Gastroesophageal sphincter (tissue), 4 donors: ENCODE data around the gene CFAP99. TPM values are rescaled to one million over a fixed set of nuclear protein-coding genes. Genes with fewer than 3 reads are reported as not detected.
A peak's percentile ranks its signal among the peaks of the same experiment; 100 is the strongest.

Source experiments
- ATAC-seq: fragments of 150-250 bp; one replicate; pipeline ENCODE4 v1.9.1; 2016; ENCODE audit warnings: mild to moderate bottlenecking, moderate library complexity
- H3K27ac ChIP-seq, 4 donors: fragments of 200-600 bp; sonication (generic) in 3 of 4; 1 replicate in 3 of 4; 2 replicates in 1 of 4; pipeline ENCODE4 v1.5.1; 2016 to 2019
- H3K27me3 ChIP-seq: fragments of 200-600 bp; sonication (generic); one replicate; pipeline ENCODE4 v1.5.1; 2019
- H3K36me3 ChIP-seq, 2 donors: fragments of 200-600 bp; sonication (generic); one replicate each; pipeline ENCODE4 v1.5.1; 2019; ENCODE audit warnings: control low read depth in 1 of 2
- H3K4me1 ChIP-seq, 3 donors: fragments of 200-600 bp; sonication (generic); 1 replicate in 2 of 3; 2 replicates in 1 of 3; pipeline ENCODE4 v1.5.1; 2016 to 2019; ENCODE audit warnings: control low read depth in 2 of 3
- H3K4me3 ChIP-seq, 2 donors: fragments of 200-600 bp; sonication (generic); one replicate each; pipeline ENCODE4 v1.5.1; 2019; ENCODE audit warnings: mild to moderate bottlenecking in 1 of 2, moderate library complexity in 1 of 2
- H3K9me3 ChIP-seq, 3 donors: fragments of 200-600 bp; sonication (generic); one replicate each; pipeline ENCODE4 v1.5.1; 2017 to 2019; ENCODE audit warnings: control low read depth in 2 of 3
- EP300 ChIP-seq: sonication (generic); formaldehyde crosslinking; IDR thresholded peaks from one replicate; pipeline ENCODE4 v1.6.1; 2017; ENCODE audit warnings: antibody characterized with exemption, mild to moderate bottlenecking
- POLR2A ChIP-seq, 2 donors: fragments of 450-650 bp; IDR thresholded peaks; one replicate each; pipeline ENCODE4 v1.6.1; 2017; ENCODE audit warnings: antibody characterized with exemption in 2 of 2, mild to moderate bottlenecking in 2 of 2, moderate library complexity in 1 of 2
- POLR2AphosphoS5 ChIP-seq: sonication (generic); formaldehyde crosslinking; IDR thresholded peaks from one replicate; pipeline ENCODE4 v1.6.1; 2017; ENCODE audit warnings: antibody characterized with exemption
- WGBS, 2 donors: methylation state at CpG; one replicate each; pipeline ENCODE4 v1.1.5; 2018; ENCODE audit warnings: low coverage in 1 of 2; 5-methylcytosine and 5-hydroxymethylcytosine counted together
- total RNA-seq, 4 donors: library from RNA; depleted of rRNA; stranded (reverse); fragments of >200 nt; gene quantifications; one replicate each; pipeline ENCODE4 v1.1.0, GENCODE V29; 2016
- TF ChIP-seq, protein P1 (sequence below), 4 experiments: fragments of 200-600 bp in 2 of 4; fragments of 450-650 bp in 2 of 4; sonication (generic) in 1 of 4; IDR thresholded peaks; one replicate each; pipeline ENCODE4 v1.5.1; 2017 to 2019; ENCODE audit warnings: antibody characterized with exemption in 4 of 4, mild to moderate bottlenecking in 2 of 4, moderate library complexity in 2 of 4

The CFAP99 gene
- total RNA-seq, 4 donors from 2014 or later: not detected

GRCh38 chr4:2416564-2417225, 2.1 kb upstream of the CFAP99 start:
- no peak for TF ChIP-seq EP300
- TF ChIP-seq, protein P1, sequence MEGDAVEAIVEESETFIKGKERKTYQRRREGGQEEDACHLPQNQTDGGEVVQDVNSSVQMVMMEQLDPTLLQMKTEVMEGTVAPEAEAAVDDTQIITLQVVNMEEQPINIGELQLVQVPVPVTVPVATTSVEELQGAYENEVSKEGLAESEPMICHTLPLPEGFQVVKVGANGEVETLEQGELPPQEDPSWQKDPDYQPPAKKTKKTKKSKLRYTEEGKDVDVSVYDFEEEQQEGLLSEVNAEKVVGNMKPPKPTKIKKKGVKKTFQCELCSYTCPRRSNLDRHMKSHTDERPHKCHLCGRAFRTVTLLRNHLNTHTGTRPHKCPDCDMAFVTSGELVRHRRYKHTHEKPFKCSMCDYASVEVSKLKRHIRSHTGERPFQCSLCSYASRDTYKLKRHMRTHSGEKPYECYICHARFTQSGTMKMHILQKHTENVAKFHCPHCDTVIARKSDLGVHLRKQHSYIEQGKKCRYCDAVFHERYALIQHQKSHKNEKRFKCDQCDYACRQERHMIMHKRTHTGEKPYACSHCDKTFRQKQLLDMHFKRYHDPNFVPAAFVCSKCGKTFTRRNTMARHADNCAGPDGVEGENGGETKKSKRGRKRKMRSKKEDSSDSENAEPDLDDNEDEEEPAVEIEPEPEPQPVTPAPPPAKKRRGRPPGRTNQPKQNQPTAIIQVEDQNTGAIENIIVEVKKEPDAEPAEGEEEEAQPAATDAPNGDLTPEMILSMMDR (IDR thresholded peaks at IDR 0.05): no peak
- TF ChIP-seq POLR2AphosphoS5: no peak
- no peak for TF ChIP-seq POLR2A (IDR thresholded peaks at IDR 0.05)
- Histone ChIP-seq H3K4me3 (peak overlapping the region; percentile 7 to 66), H3K4me1 (peaks cover 0 to 66% (median 38%) of the 10 kb centered on the region in 3 donors), H3K9me3 (no peaks in the 10 kb centered on the region), H3K27ac (peak overlapping the region in 3 of 4 donors; percentile 18 to 71 (median 35)), H3K27me3 (peaks cover 49% of the 10 kb centered on the region), H3K36me3 (no peaks in the 10 kb centered on the region)
- WGBS, 2 donors: 6% methylated on average over 11 of the region's 55 CpGs; no CpG with 5 or more reads in 1 of the 2 donors
- no peak for ATAC-seq

DNA sequence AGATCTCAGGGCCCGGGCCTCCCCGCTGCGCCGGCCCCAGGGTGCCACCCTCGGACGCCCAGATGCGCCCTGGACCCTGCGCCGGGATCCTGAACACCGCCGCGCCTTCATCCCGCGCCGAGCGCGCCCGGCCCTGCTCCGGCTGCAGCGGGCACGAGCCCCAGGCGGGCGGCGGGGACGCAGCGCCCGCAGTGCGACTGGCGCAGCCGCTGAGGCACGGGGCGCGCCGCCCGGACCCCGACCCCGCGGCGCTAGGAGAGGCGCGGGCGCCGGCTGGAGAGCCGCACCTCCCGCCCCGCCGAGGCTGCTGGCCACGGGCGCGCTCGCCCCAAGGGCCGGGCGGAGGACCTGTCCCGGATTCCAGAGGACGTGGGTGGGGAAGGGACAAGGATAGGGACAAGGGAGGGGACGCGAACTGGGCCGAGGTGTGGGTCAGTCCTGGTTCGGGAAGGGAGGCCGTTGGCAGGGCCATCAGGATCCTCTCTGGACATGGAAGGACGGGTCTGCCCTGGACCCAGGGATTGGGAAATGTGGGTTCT, 1.5 kb upstream of the CFAP99 start:
- peak overlapping the region in 3 of 4 donors; percentile 18 to 71 (median 35) for H3K27ac ChIP-seq
- peaks cover 55% of the 10 kb centered on the region for H3K27me3 ChIP-seq

DNA sequence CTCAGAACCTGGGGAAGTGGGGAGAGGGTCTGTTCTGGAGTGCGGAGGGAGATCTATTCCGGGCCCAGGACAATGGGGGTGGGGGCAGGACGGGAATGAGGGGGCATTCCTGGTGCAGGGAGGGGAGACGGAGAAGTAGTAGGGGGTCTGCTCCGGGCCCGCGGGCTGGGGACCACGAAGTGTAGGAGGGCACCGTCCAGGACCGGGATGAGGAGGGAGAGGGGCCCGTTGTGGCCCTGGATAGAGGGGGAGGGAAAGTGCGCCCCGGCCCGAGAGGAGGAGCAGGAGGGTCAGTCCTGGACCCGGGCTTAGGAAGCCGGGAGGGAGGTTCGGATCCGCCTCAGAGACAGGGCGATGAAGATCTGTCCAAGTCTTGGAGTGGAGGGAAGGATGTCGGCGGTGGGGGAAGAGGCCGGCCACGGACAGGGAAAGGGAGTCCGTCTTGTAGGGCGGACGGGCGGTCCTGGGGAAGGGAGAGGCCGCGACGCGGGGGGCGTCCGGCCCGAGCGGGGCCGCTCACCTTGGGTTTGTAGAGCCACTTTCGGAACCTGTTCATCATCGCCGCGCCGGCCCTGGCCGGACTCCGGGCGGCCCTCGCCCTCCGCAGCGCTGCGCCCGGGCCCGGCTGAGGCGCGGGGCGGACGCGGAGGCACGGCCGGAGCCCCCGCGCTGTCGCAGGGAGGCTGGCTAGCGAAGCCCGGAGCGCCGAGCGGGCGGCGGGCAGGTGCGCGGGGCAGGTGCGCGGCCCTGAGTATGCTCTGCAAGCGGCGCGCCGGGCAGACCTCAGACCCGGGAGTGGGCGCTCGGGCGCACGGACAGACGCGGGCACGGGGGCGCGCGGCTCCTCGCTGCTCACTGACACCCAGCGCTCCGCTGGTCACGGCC, 748 bp upstream of the CFAP99 start, which contains the start of gene ZFYVE28:
Gene ZFYVE28 (minus strand): TSS at position 881 of the 885 bp plus-strand sequence. CDS start 322 bp downstream, at position 559.
- Histone ChIP-seq H3K4me1 (peaks cover 0 to 54% (median 29%) of the 10 kb centered on the region in 3 donors), H3K27me3 (peaks cover 62% of the 10 kb centered on the region), H3K27ac (peak within 1 kb of the TSS in 3 of 4 donors; percentile 35 to 71 (median 58)), H3K4me3 (peak within 1 kb of the TSS; percentile 48 to 66), H3K36me3 (no peaks in the 10 kb centered on the region), H3K9me3 (no peaks in the 10 kb centered on the region)
- ATAC-seq: peak; percentile 14
- whole genome bisulfite sequencing, 2 donors: 0% methylated on average over 8 of the region's 90 CpGs; no CpG with 5 or more reads in 1 of the 2 donors
- peak; percentile 32 to 33 for TF ChIP-seq POLR2A (IDR thresholded peaks at IDR 0.05)
- TF ChIP-seq EP300: no peak
- TF ChIP-seq, protein P1 (IDR thresholded peaks at IDR 0.05): no peak
- TF ChIP-seq POLR2AphosphoS5: no peak

More for the DNA sequence above, 1.5 kb upstream of the CFAP99 start:
- Histone ChIP-seq H3K9me3 (no peaks in the 10 kb centered on the region), H3K4me3 (peak overlapping the region; percentile 48 to 66), H3K4me1 (peaks cover 0 to 61% (median 36%) of the 10 kb centered on the region in 3 donors), H3K36me3 (no peaks in the 10 kb centered on the region)
- TF ChIP-seq, protein P1 (IDR thresholded peaks at IDR 0.05): no peak
- no peak for TF ChIP-seq EP300
- no peak for ATAC-seq
- 0% methylated on average over 2 of the region's 61 CpGs; no CpG with 5 or more reads in 1 of the 2 donors for WGBS, 2 donors

DNA sequence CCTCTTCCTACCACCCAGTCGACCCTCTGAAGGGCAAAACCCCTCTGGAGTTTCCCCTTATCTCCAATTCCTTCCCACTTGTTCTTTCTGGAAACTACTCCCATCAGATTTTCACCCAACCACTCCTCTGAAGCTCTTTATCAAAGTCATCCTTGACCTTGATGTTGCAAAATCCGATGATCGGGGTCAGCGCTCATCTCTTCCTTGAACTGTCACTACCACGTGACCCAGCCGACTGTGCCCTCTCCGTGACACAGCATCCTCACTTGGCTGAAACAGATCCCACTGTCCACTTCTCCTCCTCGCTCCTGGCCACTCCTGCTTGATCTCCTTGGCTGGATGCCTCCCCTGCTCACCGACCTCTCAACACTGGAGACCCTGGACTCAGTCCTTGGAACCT, 1.1 kb downstream of the CFAP99 start:
- H3K9me3 ChIP-seq: no peaks in the 10 kb centered on the region
- WGBS, 2 donors: 50 to 57% methylated on average over 7 to 9 of the region's 9 CpGs
- TF ChIP-seq POLR2A (IDR thresholded peaks at IDR 0.05): no peak
- TF ChIP-seq POLR2AphosphoS5: no peak
- H3K27ac ChIP-seq: no peak overlapping the region
- H3K4me1 ChIP-seq: peaks cover 0 to 37% (median 18%) of the 10 kb centered on the region in 3 donors
- no peaks in the 10 kb centered on the region for H3K36me3 ChIP-seq
- peaks cover 80% of the 10 kb centered on the region for H3K27me3 ChIP-seq
- ATAC-seq: no peak
- no peak overlapping the region for H3K4me3 ChIP-seq

GRCh38 chr4:2421928-2422327, 3.2 kb downstream of the CFAP99 start:
- no peaks in the 10 kb centered on the region for H3K9me3 ChIP-seq
- 77 to 100% methylated on average over 2 to 6 of the region's 6 CpGs for WGBS, 2 donors
- H3K27ac ChIP-seq: no peak overlapping the region
- H3K36me3 ChIP-seq: no peaks in the 10 kb centered on the region
- H3K4me1 ChIP-seq: peaks cover 0 to 22% (median 12%) of the 10 kb centered on the region in 3 donors
- no peak for ATAC-seq
- H3K4me3 ChIP-seq: no peak overlapping the region
- no peak for TF ChIP-seq POLR2AphosphoS5
- TF ChIP-seq POLR2A (IDR thresholded peaks at IDR 0.05): no peak
- peaks cover 84% of the 10 kb centered on the region for H3K27me3 ChIP-seq
